GM12873 (cell line): ENCODE data around the gene DNM3.

ENCODE experiments used
- TF ChIP-seq, protein P1 (sequence below): IDR thresholded peaks from 2 replicates; pipeline ENCODE4 v1.5.1; 2012; ENCODE audit warnings: low read depth, mild to moderate bottlenecking, moderate library complexity, low read length, control low read depth; ENCODE audit not compliant: insufficient read depth; ENCODE audit errors: missing control alignments

Gene DNM3

DNA sequence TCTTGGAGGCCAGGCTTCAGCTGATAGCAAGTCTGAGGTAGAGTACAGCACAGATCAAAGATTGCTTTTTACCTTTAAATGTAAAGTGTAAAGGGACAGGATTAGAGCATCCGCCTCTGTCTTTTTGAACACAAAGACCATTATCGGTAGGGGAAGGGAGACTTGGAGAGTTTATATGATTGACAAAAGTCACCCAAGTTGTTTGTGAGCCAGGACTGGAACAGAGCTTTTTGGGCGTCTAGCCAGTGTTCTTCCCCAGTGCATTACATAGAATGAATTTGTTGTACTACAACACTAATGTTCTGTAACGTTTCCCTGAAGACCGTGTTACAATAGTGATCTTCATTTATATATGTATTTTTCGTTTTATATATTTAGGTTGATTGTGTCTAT is 611.9 kb downstream of the DNM3 start:
- TF ChIP-seq, protein P1, sequence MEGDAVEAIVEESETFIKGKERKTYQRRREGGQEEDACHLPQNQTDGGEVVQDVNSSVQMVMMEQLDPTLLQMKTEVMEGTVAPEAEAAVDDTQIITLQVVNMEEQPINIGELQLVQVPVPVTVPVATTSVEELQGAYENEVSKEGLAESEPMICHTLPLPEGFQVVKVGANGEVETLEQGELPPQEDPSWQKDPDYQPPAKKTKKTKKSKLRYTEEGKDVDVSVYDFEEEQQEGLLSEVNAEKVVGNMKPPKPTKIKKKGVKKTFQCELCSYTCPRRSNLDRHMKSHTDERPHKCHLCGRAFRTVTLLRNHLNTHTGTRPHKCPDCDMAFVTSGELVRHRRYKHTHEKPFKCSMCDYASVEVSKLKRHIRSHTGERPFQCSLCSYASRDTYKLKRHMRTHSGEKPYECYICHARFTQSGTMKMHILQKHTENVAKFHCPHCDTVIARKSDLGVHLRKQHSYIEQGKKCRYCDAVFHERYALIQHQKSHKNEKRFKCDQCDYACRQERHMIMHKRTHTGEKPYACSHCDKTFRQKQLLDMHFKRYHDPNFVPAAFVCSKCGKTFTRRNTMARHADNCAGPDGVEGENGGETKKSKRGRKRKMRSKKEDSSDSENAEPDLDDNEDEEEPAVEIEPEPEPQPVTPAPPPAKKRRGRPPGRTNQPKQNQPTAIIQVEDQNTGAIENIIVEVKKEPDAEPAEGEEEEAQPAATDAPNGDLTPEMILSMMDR, result no peak

DNA sequence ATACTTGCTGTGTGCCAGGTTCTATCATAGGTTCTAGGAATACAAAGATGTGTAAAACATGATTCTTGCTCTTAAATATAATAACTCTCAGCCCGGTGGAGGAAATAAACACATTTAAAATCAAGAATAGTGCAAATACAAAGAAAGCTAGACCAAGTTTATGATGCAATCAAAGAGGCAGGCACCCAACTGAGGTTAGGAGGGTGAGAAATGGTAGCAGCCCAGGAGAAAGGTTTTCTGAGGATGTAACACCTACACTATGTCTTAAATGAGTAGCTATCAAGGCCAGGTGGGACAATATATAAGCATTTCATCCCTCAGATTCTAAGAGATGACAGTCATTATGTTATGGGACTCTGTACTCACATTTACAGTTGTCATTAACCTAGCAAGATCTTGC is 612.3 kb downstream of the DNM3 start:
- TF ChIP-seq, protein P1, result no peak

DNA sequence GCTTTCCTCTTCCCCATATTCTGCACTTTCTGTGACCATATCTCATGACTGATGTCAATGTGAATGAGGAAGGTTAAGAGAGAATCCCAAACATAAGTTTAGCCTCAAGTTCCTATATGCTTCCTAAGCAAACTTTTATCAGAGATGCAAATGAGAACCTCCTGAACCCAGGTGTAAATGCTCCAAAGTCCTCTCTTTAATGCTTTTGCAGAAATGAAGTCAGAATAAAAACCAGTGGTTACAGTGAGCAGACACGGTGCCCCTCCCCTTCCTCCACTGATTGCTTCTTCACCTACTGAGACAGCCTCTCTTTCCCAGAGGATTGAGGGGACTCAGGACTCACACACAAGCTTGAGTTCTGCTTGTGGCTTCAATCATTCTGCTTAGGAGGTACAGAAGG is 614.2 kb downstream of the DNM3 start:
- TF ChIP-seq, protein P1, result no peak

DNA sequence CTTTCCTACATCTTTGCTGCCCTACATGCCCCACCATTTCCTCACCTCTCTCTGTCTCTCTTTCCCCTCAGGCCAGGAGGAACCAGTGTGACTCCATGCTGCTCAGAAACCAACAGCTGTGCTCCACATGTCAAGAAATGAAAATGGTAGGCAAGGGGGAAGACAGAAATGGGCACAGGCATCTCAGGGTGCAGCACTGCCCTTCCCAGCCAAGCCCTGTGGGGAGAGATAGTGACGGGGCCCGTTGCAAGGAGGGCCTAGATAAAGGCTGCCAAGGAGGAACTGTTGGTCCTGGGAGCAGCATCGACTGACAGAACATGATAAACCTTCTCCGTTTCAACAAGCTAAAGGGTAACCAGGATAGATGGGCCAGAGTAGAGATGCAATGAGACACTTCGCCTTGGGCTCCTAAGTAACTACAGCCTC is 615.1 kb downstream of the DNM3 start:
- TF ChIP-seq, protein P1, result no peak

DNA sequence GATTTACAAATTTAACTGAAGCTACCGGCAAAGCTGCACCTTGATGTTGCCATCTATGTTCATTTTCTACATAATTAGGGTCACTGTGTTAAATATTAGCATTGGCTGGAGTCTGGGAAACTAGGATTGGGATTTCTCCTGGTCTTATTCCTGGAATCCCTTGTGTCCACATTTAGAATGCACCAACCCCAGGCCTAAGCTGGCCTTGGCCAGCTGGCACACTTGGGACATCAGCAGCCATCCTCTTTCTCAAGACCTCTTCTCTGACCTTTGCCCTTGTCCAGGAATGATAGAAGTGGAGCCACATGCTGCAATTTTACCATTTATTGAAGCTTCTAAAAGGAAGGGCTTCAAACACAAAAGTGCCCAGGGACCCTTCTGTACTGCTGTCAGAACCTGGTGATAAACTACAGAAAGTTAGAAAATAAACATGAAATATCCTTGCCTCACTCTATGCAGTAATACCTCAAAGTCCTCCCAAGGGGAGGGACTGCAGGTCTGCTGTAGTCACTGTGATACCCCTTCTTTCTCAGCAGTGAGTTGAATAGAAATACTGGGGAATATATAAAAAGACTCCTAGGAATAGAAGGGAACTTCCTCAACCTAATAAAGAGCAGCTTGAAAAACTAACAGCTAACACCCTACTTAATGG is 616.3 kb downstream of the DNM3 start:
- TF ChIP-seq, protein P1, result no peak

DNA sequence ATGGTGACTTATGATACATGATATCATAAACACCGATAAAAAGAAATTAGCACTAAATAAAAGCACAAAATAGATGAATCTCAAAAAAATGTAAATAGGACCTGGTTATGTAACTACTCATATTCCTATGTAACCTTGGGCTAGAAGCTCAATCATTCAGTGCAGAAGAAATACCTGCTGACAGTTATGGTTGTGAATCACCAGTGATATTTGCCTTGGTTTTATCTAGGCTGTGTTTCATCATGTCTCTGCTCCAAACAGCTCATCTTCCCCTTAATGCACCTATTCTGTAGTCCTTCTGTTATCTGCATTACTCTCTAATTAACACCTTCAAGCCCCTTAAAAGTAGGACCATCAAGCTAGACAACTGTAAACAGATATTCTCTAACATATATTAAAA is 618.9 kb downstream of the DNM3 start:
- TF ChIP-seq, protein P1, result no peak

DNA sequence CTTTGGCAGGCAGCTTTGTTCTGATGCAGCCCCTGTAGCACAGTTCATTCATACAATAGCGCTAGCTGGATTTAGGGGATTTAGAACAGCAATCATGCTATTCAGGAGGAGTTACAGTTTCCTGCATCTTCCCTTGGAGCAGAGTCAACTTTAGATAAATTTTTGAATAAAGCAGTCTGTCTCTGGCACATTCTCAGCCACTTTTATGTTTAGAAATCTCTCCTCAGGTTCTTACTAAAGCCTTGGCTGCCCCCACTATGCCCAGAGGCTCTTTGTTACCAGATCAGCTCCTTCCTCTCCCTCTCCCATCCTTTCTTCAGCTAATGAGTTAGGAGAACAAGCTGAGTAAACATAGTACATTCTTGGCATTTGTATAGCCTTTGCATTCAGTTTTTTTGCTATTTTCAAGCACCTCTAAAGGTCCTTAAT is 619.6 kb downstream of the DNM3 start:
- TF ChIP-seq, protein P1, result no peak
